GM12892 (cell line): ENCODE measurements around the gene PIK3AP1.

Experiments used
- POLR2A ChIP-seq: IDR thresholded peaks from 2 replicates; pipeline ENCODE4 v1.6.1; 2011; ENCODE audit warnings: low read depth, low read length, control low read depth
- POLR2AphosphoS5 ChIP-seq: IDR thresholded peaks from 2 replicates; pipeline ENCODE4 v1.6.1; 2011; ENCODE audit warnings: low read depth, low read length, control low read depth
- TAF1 ChIP-seq: IDR thresholded peaks from 2 replicates; pipeline ENCODE4 v1.6.1; 2011; ENCODE audit warnings: low read depth, mild to moderate bottlenecking, control low read depth, low read length, borderline replicate concordance

DNA sequence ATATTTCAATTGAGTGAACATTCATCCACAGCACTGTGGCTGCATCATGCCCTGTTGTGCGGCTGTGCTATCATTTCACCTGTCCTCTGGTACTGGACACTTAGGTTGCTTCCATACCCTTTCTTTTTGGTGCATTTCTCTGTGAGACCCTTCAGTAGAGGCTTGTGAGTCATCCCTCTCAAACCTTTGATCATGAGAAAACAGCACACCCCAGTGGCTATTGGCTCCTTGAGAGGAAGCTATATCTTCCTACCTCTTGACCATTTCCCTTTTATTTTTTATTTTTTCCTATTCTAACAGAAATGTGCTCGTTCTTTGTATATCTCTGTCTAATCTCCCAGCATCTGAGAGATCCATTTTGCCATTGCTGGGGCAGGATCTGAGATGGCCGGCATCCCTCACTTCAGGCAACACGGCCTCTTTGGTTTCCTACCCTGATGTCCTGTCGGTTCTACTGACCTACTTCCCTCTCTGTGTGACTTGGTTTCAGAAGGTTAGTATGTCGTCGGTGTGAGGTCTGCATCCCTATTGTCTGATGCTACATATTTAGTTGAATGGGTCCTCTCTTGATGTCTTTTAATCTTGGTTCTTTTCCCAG, 23.8 kb upstream of the PIK3AP1 start:
- TF ChIP-seq POLR2A, result no peak
- no peak for TF ChIP-seq POLR2AphosphoS5
- no peak for TF ChIP-seq TAF1
